GM21737 (cell line): ENCODE results near the gene FCER1G.

Experiments used
- ATAC-seq: cut with Tn5 transposase; IDR thresholded peaks from one replicate; pipeline ENCODE4 v1.9.1; 2021; ENCODE audit warnings: mild to moderate bottlenecking, moderate library complexity; ENCODE audit not compliant: unreplicated experiment

Gene FCER1G

GRCh38 chr1:161187311-161187710 lies 27.8 kb upstream of the FCER1G start:
- no peak for ATAC-seq

DNA sequence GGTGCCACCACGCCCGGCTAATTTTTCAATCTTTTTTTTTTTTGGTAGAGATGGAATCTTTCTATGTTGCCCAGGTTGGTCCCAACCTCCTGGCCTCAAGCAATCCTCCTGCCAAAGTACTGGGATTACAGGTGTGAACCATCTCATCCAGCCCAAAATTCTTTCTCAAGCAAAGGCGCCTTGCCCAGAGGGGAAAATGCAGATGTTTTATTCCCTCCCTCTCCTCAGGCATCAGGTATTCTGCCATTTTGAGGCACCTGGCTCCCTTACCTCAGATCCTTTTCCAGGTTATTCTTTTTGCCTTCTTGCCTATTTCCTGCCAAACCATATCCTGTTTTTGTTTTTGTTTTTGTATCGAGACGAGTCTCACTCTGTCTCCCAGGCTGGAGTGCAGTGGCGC lies 26.7 kb upstream of the FCER1G start:
- no peak for ATAC-seq

DNA sequence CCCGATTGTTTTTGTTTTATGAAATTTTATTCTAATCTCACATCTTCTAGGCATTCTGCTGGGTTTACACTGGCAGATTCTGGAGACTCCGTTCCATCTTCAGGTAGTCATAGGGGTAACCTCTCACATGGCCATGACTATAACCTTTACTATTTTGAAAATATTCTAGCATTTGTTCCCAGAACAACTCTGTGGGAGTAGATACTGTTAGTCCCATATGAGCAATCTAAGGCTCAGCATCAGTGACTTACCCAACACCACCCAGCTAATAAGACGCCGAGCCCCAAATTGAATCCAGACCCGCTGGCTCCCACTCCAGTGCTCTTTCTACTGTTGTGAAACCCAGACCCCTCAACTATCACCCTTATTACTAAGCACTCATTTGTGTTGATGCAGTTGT lies 26.1 kb upstream of the FCER1G start:
- ATAC-seq = no peak

DNA sequence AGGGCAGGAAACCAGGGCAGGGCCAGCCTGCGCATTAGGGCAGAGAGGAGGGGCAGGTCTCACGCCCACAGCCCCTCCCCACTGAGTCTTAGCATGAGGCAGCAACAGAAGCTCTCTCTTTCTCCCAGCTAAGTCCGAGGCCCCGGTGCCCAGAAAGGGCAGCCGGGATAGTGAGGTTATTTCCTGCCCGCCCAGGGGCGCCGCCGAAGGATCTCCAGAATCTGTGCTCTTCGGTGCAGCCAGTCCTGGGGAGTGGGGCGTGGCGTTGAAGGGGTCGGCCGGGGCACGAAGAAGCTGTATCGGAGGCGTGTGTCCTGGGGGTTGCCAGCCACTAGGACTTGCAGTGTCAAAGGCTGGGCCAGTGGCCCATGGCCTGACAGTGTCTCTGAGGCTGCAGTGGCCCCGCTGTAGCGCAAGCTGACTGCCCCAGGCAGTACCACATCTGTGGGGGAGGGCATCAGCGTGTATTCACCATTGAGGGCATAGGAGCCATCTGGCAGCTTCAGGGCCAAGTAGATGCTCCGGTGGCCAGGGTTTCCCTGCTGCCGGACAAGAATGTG lies 24.1 kb upstream of the FCER1G start:
- no peak for ATAC-seq

GRCh38 chr1:161191971-161192370 lies 23.1 kb upstream of the FCER1G start:
- ATAC-seq = no peak

GRCh38 chr1:161192476-161193465 lies 22.3 kb upstream of the FCER1G start:
- ATAC-seq = no peak

- ATAC-seq = no peak
These were observed 21.4 kb upstream of the FCER1G start for GRCh38 chr1:161193561-161194235.

GRCh38 chr1:161195171-161195570 lies 19.9 kb upstream of the FCER1G start:
- no peak for ATAC-seq

GRCh38 chr1:161196111-161196510 lies 19.0 kb upstream of the FCER1G start:
- no peak for ATAC-seq

DNA sequence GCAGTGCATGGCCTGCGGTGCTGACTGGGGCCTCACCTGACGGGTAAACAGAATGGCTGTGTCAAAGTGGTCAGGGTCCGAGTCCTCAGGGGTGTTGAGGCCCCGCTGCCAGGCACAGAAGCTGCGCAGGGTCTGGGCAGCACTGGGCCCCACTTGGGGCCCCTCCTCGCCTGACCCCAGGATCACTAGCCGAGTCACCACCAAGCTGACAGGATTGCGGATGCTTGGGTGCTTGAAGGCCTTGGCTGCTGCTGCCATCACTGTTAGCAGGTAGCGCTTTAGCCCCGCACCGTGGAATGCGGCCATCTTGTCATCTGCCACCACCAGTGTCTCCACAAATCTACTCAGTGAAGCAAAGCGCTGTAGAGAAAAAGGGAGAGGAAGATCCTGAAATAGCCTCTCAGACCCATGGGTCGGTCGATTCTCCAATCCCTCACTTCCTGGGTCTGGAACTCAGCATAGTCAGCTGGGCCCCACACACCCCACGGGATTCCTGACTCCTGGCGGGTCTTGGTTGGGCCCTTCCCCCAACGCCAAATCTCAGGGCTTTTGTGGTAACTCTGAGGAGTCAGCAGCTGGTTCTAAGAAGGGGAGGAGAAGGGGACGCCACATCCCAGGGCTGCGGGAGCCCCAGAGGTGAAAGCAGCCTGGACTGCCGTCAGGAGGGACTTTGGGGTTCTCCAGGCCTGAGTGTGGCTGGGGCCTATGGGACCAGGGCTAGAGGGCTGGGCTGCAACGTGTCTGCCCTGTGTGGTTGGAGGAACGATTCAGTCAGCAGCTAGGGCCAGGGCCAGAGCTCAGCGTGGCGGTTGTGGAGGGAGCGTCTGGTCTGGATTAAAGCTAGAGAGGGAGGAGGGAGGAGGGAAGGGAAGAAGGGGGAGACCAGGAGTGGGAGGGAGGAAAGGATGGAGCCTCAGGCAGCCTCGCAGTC lies 18.3 kb upstream of the FCER1G start:
- ATAC-seq = no peak

DNA sequence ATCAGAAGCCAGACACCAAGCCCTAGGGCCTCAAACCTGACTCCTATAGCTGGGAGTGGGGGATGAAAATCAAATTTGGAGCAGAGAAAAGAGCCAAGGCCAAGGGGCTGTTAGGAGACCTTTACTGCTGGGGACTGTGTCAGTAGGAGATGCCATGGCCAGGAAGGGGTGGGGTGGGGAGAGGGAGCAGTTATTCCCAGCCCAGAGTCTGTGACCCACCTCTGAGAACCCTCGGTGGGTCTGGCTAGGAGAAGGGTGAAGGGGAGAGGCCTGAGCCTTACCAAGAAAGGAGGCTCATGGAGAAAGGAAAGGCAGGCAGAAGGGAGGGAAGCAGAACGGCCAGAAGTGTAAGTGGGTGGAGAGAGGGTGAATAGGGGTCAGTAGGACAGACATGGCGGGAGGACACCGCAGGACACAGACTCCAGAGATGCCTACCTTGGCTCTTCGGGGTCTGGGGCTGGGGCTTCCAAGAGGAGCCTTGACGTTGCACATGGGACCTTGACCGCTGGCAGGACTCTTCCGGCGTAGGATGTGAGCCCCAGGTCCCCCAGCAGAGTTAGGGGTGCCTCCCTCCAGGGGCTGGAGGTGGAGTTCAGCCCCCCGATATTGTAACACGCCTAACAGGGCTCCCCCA lies 17.4 kb upstream of the FCER1G start:
- ATAC-seq = no peak

DNA sequence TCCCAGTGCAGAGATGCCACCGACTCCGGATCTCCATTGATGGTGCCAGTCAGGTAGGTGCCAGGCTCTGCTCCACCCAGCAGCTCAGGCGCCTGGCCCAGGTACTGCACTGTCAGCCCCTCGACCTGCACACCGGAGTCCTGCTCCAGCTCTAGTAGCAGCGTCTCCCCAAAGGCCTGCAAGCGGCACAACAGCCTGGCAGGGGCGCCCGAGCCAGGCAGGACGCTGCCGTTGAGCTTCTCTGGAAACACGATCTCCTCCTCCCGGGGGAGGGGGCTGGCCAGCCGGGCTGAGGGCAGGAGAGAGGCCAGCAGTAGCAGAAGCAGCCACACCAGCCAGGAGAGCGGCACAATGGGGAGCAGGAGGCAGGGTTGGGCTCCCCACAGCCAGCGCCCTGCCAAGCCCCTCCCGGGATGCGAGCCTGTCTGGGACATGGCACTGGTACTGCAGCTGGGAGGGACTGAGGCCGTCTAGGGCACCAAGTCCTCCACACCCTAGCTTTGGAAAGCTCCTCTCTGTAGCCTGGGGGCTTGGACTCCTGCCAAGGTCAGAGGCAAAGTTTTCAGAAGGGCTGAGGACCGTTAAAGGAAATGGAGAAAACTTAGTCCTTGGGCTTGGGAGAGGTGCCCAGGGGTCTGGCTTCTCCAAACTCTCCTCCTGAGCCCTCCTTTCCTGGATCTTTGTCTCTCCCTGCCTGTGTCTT lies 16.8 kb upstream of the FCER1G start:
- no peak for ATAC-seq

- ATAC-seq = no peak
These were observed 16.1 kb upstream of the FCER1G start, which contains the start of gene ADAMTS4 for GRCh38 chr1:161198897-161199431. ADAMTS4 (minus strand) TSS chr1:161199054; CDS start chr1:161198627, 427 bp downstream.

DNA sequence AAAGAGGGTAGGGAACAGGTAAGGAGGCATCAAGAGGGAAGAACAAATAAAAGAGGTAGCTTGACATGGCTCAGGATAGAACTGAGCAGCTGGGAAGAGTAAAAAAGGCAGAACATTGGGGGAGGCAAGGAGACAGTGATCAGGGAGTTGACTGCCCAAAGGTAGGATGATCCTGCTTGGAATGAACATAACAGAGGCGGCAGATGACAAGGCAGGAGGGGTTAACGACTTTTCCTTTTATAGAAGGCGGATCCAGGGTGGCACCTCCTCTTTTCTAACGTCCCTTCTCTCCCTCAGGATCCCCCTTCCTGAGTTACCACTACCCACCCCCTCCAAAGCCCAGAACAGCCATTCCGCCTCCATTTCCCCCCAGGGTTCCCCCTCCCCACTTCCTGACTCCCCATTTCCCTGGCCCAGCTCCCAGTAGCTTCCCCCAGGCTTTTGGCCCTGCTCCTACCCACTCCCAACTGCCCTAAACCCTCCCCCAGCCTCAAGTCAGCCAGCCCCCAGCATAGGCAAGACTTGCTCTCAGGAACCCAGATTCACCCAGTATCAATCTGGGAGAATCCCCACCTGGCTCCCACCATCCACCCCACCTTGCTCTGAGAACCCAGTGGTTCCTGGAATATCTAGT lies 15.5 kb upstream of the FCER1G start:
- ATAC-seq = no peak

DNA sequence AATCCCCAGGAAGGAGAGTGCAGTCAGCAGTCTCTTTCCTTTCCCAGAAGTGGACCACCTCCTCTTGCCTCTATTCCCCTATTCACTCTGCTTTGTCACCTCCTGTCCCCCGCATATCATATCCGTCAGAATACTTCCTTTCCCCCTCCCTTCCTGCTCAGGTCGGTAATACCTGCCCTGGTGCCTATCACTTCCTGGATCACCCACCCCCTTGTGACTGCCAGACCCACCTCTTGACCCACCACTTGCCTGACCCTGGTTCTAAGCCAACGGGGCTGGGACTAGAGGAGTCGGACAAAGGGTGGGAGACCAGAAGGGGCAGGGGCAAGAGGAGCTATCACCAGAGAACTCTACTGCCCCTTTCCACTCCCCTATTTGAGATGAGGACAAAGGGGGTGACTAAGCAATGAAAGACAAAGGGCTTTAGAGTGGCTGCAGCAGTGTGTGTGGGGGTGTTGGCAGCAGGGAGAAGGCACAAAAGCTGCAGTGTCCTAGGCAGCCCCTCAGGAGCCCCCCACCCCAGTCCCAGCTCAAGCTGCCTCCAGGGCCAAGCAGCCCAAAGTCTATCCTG lies 14.6 kb upstream of the FCER1G start:
- ATAC-seq = no peak

DNA sequence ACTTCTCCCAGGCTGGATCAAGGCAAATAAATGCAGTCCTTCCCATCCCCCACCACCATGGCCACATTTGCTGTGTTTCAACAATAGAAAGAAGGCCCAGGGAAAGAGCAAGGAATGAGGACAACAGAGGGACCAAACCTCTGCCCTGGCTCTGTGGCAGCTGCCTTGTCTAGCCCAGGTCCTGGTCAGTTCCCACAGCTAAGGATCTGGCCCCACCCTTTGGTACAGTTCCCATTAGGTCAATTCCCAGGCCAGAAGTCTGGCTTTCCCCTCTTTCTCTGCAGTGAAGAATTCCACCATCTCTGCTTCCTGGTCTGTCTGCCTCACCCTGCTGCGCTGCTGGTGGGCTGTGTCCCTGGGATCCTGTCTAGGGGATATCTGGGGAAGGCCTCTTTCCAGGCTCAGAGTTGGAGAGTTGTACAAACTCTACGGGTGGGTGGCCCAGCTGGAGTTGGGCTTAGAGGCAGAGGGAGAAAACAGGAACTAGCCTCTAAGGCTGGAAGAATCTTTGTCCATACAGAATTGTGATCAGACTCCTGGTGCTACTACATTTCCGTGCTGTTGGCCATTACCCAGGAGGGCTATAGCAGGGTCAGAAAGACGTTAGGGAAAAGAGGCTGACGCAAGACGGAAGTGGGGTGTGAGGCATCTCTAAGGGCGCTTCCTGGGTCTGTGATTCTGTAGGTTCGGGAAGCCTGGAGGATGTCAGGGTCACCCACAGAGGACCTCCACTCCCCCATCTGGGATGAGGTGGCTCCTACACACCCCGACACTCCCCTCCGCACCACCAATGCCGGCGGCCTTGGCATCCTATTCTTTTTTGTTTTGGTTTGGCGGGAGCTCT lies 13.9 kb upstream of the FCER1G start:
- ATAC-seq = no peak
